ENCODE data around the gene PFKL. TPM values are rescaled to one million over a fixed set of nuclear protein-coding genes. Genes with fewer than 3 reads are reported as not detected.

PFKL gene
- total and polyA plus RNA-seq, 2 of the 8 experiments (the other 6 are each of a cell fraction or from before 2014, with no cell fraction given) = 80.2 to 82.3 TPM

GRCh38 chr21:44333509-44334328 is 33.9 kb downstream of the PFKL start (continued):
- TF ChIP-seq RAD21 (IDR thresholded peaks at IDR 0.05 in 1 of 2, conservative IDR thresholded peaks at IDR 0.05 in 1 of 2; ENCODE audit: low read depth in 2 of 2, low read length in 2 of 2) (no peak), CHD1 (IDR thresholded peaks at IDR 0.05; ENCODE audit: low read depth, low read length) (no peak), ASH2L (IDR thresholded peaks at IDR 0.05; ENCODE audit: low read length) (no peak), SAP30 (IDR thresholded peaks at IDR 0.05; ENCODE audit: insufficient read depth, insufficient replicate concordance, low read length) (no peak)

Measured in H1 (cell line).